ENCODE data around the gene GPR45. TPM values are rescaled to one million over a fixed set of nuclear protein-coding genes. Genes with fewer than 3 reads are reported as not detected.

The GPR45 gene
- total RNA-seq, 4 donors from 2014 or later, result not detected

- Histone ChIP-seq H3K36me3 (peaks cover 41 to 100% (median 86%) of the 10 kb centered on the region in 4 donors), H3K9me3 (no peaks in the 10 kb centered on the region), H3K27me3 (no peaks in the 10 kb centered on the region), H3K4me3 (no peak overlapping the region), H3K27ac (replicated peaks in 1 of 4) (no peak overlapping the region), H3K4me1 (no peaks in the 10 kb centered on the region)
- no peak for DNase-seq (ENCODE audit: extremely low spot score)
- WGBS, result 70% methylated on average over 5 of the region's 5 CpGs
- TF ChIP-seq EP300 (IDR thresholded peaks at IDR 0.05) (no peak), POLR2AphosphoS5 (IDR thresholded peaks at IDR 0.05) (no peak), POLR2A (IDR thresholded peaks at IDR 0.05; ENCODE audit: low read depth) (no peak)
- TF ChIP-seq, protein P1, sequence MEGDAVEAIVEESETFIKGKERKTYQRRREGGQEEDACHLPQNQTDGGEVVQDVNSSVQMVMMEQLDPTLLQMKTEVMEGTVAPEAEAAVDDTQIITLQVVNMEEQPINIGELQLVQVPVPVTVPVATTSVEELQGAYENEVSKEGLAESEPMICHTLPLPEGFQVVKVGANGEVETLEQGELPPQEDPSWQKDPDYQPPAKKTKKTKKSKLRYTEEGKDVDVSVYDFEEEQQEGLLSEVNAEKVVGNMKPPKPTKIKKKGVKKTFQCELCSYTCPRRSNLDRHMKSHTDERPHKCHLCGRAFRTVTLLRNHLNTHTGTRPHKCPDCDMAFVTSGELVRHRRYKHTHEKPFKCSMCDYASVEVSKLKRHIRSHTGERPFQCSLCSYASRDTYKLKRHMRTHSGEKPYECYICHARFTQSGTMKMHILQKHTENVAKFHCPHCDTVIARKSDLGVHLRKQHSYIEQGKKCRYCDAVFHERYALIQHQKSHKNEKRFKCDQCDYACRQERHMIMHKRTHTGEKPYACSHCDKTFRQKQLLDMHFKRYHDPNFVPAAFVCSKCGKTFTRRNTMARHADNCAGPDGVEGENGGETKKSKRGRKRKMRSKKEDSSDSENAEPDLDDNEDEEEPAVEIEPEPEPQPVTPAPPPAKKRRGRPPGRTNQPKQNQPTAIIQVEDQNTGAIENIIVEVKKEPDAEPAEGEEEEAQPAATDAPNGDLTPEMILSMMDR (IDR thresholded peaks at IDR 0.05), result no peak
- intact Hi-C loops (cut with DNase I), result no loop called here
Measured at GRCh38 chr2:105278654-105279053, 37.1 kb downstream of the GPR45 start.

GRCh38 chr2:105279126-105279525 lies 37.6 kb downstream of the GPR45 start:
- no peak for DNase-seq (ENCODE audit: extremely low spot score)
- H3K27ac ChIP-seq (replicated peaks in 1 of 4), result no peak overlapping the region
- peaks cover 41 to 100% (median 86%) of the 10 kb centered on the region in 4 donors for H3K36me3 ChIP-seq
- no peaks in the 10 kb centered on the region for H3K4me1 ChIP-seq
- WGBS, result 100% methylated on average over 1 of the region's 1 CpG
- intact Hi-C loops (cut with DNase I), result no loop called here
- no peaks in the 10 kb centered on the region for H3K27me3 ChIP-seq
- TF ChIP-seq EP300 (IDR thresholded peaks at IDR 0.05) (no peak), POLR2AphosphoS5 (IDR thresholded peaks at IDR 0.05) (no peak), POLR2A (IDR thresholded peaks at IDR 0.05; ENCODE audit: low read depth) (no peak)
- TF ChIP-seq, protein P1 (IDR thresholded peaks at IDR 0.05), result no peak
- H3K4me3 ChIP-seq, result no peak overlapping the region
- H3K9me3 ChIP-seq, result no peaks in the 10 kb centered on the region

DNA sequence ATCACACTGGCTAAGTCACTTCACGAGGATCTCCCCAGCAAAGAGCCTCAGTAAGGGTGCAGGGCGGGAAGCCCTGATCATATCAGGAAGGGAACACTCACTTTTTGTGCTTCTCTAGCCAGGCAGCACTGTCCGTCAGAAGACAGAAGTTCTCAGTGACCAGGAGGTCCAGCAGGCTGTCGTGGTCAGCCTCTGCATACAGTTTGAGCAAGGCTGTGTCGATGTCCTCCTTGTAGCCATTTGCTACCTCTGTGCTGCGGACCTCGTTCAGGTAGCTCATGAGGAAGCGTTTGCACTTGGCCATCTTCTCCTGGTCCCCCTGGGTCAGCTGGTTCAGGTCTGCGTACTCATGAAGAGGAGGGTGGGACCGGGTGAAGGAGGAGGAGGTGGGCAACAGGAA lies 38.7 kb downstream of the GPR45 start:
- no peaks in the 10 kb centered on the region for H3K27me3 ChIP-seq
- 87% methylated on average over 10 of the region's 10 CpGs for WGBS
- DNase-seq (ENCODE audit: extremely low spot score), result no peak
- H3K36me3 ChIP-seq, result peaks cover 31 to 100% (median 84%) of the 10 kb centered on the region in 4 donors
- no peak overlapping the region for H3K4me3 ChIP-seq
- H3K27ac ChIP-seq (replicated peaks in 1 of 4), result no peak overlapping the region
- H3K4me1 ChIP-seq, result no peaks in the 10 kb centered on the region
- intact Hi-C loops (cut with DNase I), result no loop called here
- no peaks in the 10 kb centered on the region for H3K9me3 ChIP-seq
- TF ChIP-seq EP300 (IDR thresholded peaks at IDR 0.05) (no peak), POLR2A (IDR thresholded peaks at IDR 0.05; ENCODE audit: low read depth) (no peak), POLR2AphosphoS5 (IDR thresholded peaks at IDR 0.05) (no peak)
- TF ChIP-seq, protein P1 (IDR thresholded peaks at IDR 0.05), result no peak

- H3K36me3 ChIP-seq, result peaks cover 16 to 100% (median 67%) of the 10 kb centered on the region in 4 donors
- intact Hi-C loops (cut with DNase I), result no loop called here
- TF ChIP-seq, protein P1 (IDR thresholded peaks at IDR 0.05), result no peak
- TF ChIP-seq POLR2AphosphoS5 (IDR thresholded peaks at IDR 0.05) (no peak), EP300 (IDR thresholded peaks at IDR 0.05) (no peak), POLR2A (IDR thresholded peaks at IDR 0.05; ENCODE audit: low read depth) (no peak)
- H3K9me3 ChIP-seq, result no peaks in the 10 kb centered on the region
- H3K4me3 ChIP-seq, result no peak overlapping the region
- H3K27me3 ChIP-seq, result no peaks in the 10 kb centered on the region
- no peak overlapping the region for H3K27ac ChIP-seq (replicated peaks in 1 of 4)
- DNase-seq (ENCODE audit: extremely low spot score), result no peak
- no peaks in the 10 kb centered on the region for H3K4me1 ChIP-seq
- 93% methylated on average over 4 of the region's 4 CpGs for WGBS
Measured at GRCh38 chr2:105283532-105283931, 42.0 kb downstream of the GPR45 start.

GRCh38 chr2:105287692-105288091 lies 46.1 kb downstream of the GPR45 start:
- H3K4me1 ChIP-seq, result no peaks in the 10 kb centered on the region
- peaks cover 5 to 97% (median 55%) of the 10 kb centered on the region in 4 donors for H3K36me3 ChIP-seq
- TF ChIP-seq, protein P1 (IDR thresholded peaks at IDR 0.05), result peak; percentile 29 to 46 (median 34)
- TF ChIP-seq EP300 (IDR thresholded peaks at IDR 0.05), result no peak
- WGBS, result 59% methylated on average over 5 of the region's 5 CpGs
- H3K9me3 ChIP-seq, result no peaks in the 10 kb centered on the region
- H3K4me3 ChIP-seq, result no peak overlapping the region
- no peak overlapping the region for H3K27ac ChIP-seq (replicated peaks in 1 of 4)
- DNase-seq (ENCODE audit: extremely low spot score), result no peak
- intact Hi-C loops (cut with DNase I), result no loop called here
- no peaks in the 10 kb centered on the region for H3K27me3 ChIP-seq
